Measurements from ENCODE around the gene MAGI2. TPM values are rescaled to one million over a fixed set of nuclear protein-coding genes. Genes with fewer than 3 reads are reported as not detected.

MAGI2 gene
- total and polyA plus RNA-seq, 2 of the 13 experiments (the other 11 are each of a cell fraction or from before 2014, with no cell fraction given), result 1.5 to 3.8 TPM

GRCh38 chr7:79132844-79133451, 320.5 kb downstream of the MAGI2 start (continued):
- TF ChIP-seq TP53 (CRISPR knock-in tag; conservative IDR thresholded peaks at IDR 0.05), result no peak
- no peak for TF ChIP-seq GABPB1 (CRISPR knock-in tag; IDR thresholded peaks at IDR 0.05)
- TF ChIP-seq ZNF7 (CRISPR knock-in tag; IDR thresholded peaks at IDR 0.05), result no peak
- TF ChIP-seq IRF9 (CRISPR knock-in tag; IDR thresholded peaks at IDR 0.05; ENCODE audit: borderline replicate concordance), result no peak
- no peak for TF ChIP-seq KLF9 (CRISPR knock-in tag; IDR thresholded peaks at IDR 0.05; ENCODE audit: low read depth)
- TF ChIP-seq ZFP91 (CRISPR knock-in tag; IDR thresholded peaks at IDR 0.05; ENCODE audit: borderline replicate concordance), result no peak
- TF ChIP-seq FOXA1 (IDR thresholded peaks at IDR 0.05), result 0 out of 2 replicates have a peak, but pooled peaks have one; percentile 11
- no peak for TF ChIP-seq FOXA1 (CRISPR knock-in tag; IDR thresholded peaks at IDR 0.05)
- TF ChIP-seq SP4 (CRISPR knock-in tag; IDR thresholded peaks at IDR 0.05), result no peak
- TF ChIP-seq SALL1 (CRISPR knock-in tag; IDR thresholded peaks at IDR 0.05), result no peak
- TF ChIP-seq FOXP4 (CRISPR knock-in tag; IDR thresholded peaks at IDR 0.05), result 0 out of 2 replicates have a peak, but pooled peaks have one; percentile 18
- TF ChIP-seq BCL6 (CRISPR knock-in tag; IDR thresholded peaks at IDR 0.05), result no peak
- TF ChIP-seq ZNF256 (CRISPR knock-in tag; conservative IDR thresholded peaks at IDR 0.05), result no peak
- TF ChIP-seq RARA (CRISPR knock-in tag; IDR thresholded peaks at IDR 0.05), result no peak
- 0 out of 2 replicates have a peak, but pooled peaks have one; percentile 40 for TF ChIP-seq FOXA3 (CRISPR knock-in tag; IDR thresholded peaks at IDR 0.05)
- no peak for TF ChIP-seq TFE3 (CRISPR knock-in tag; IDR thresholded peaks at IDR 0.05)
- TF ChIP-seq NFIC (IDR thresholded peaks at IDR 0.05; ENCODE audit: low read length), result peak; percentile 58; the same call in 1 of the 2 replicates
- TF ChIP-seq ZBTB49 (CRISPR knock-in tag; IDR thresholded peaks at IDR 0.05; ENCODE audit: borderline replicate concordance), result no peak
- no peak for TF ChIP-seq FOXP1 (IDR thresholded peaks at IDR 0.05)
- 0 out of 2 replicates have a peak, but pooled peaks have one; percentile 55 for TF ChIP-seq FOXP1 (CRISPR knock-in tag; IDR thresholded peaks at IDR 0.05)
- no peak for TF ChIP-seq FOXK1 (CRISPR knock-in tag; IDR thresholded peaks at IDR 0.05; ENCODE audit: borderline replicate concordance, low read depth)
- no peak for TF ChIP-seq ZNF562 (CRISPR knock-in tag; IDR thresholded peaks at IDR 0.05; ENCODE audit: borderline replicate concordance)
- no peak for TF ChIP-seq ZNF124 (CRISPR knock-in tag; IDR thresholded peaks at IDR 0.05)
- no peak for TF ChIP-seq ZNF17 (CRISPR knock-in tag; IDR thresholded peaks at IDR 0.05)
